GM10248 (cell line): ENCODE results near the gene POLR2B.

Source experiments
- CTCF ChIA-PET: fragments of 300-600 bp; sonication (Branson Sonifier 250); formaldehyde crosslinking; extraction: SDS; loops from one replicate; lab custom pipeline; 2021; ENCODE audit warnings: antibody characterized with exemption; lab: Yijun Ruan, JAX
- POLR2A ChIA-PET: fragments of 350-650 bp; sonication (Branson Sonifier 250); formaldehyde crosslinking; extraction: SDS; loops from one replicate; lab custom pipeline; 2020; ENCODE audit warnings: antibody characterized with exemption; lab: Yijun Ruan, JAX
- DNase-seq: peaks from one replicate; pipeline ENCODE4 v3.0.0; 2012; ENCODE audit errors: extremely low spot score
- TF ChIP-seq, protein P1 (sequence below): IDR thresholded peaks from 2 replicates; pipeline ENCODE4 v1.5.1; 2012; ENCODE audit warnings: mild to moderate bottlenecking, low read depth; ENCODE audit errors: extremely low read depth, missing control alignments, control extremely low read depth

POLR2B gene

DNA sequence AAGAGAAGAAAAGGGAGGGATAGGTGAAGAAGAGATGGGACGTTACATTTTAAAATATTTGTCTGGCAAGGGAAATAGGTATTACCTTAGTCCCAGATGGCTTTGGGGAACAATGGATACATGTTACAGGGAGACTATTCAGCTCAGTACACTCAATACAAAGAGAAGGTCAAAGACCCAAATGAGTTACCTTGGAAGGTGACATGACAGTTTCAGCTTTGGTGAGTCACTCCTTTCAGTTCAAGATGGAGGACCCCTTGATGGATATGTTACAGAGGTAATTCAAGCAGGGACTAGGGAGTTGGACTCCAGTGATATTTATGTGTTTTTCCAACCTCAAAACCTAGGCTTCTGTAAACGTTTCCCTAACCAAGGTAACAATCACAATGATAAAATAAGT, 6.3 kb upstream of the POLR2B start:
- ChIA-PET CTCF (interaction anchor here (1.0 kb wide), 1 partner anchor 12 kb away, joined by 3 read pairs; no protein-coding TSS in a partner anchor), POLR2A (no interaction called here)
- DNase-seq = no peak
- TF ChIP-seq, protein P1, sequence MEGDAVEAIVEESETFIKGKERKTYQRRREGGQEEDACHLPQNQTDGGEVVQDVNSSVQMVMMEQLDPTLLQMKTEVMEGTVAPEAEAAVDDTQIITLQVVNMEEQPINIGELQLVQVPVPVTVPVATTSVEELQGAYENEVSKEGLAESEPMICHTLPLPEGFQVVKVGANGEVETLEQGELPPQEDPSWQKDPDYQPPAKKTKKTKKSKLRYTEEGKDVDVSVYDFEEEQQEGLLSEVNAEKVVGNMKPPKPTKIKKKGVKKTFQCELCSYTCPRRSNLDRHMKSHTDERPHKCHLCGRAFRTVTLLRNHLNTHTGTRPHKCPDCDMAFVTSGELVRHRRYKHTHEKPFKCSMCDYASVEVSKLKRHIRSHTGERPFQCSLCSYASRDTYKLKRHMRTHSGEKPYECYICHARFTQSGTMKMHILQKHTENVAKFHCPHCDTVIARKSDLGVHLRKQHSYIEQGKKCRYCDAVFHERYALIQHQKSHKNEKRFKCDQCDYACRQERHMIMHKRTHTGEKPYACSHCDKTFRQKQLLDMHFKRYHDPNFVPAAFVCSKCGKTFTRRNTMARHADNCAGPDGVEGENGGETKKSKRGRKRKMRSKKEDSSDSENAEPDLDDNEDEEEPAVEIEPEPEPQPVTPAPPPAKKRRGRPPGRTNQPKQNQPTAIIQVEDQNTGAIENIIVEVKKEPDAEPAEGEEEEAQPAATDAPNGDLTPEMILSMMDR = no peak

DNA sequence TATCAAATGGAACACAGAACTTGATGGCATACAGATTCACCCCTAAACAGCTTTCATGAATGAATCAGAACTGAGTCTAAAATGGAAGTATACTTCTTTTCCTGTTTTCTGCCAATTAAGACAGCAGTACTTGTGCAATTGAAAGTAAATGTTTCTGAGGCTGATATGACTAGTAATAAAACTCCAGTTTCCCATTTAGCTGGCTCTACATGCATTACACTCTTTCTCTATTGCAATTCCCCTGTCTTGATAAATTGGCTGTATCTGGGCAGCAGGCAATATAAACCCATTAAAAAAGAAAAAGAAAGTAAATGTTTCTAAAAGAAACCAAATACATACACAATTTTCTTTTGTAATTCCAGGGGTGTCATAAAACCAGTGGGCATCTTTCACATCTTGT, 5.9 kb upstream of the POLR2B start:
- POLR2A ChIA-PET = no interaction called here
- no peak for DNase-seq
- TF ChIP-seq, protein P1 = no peak
- CTCF ChIA-PET = interaction anchor here (0.7 to 1.0 kb wide), 2 partner anchors 11 to 13 kb away, joined by 3 read pairs; no protein-coding TSS in a partner anchor

DNA sequence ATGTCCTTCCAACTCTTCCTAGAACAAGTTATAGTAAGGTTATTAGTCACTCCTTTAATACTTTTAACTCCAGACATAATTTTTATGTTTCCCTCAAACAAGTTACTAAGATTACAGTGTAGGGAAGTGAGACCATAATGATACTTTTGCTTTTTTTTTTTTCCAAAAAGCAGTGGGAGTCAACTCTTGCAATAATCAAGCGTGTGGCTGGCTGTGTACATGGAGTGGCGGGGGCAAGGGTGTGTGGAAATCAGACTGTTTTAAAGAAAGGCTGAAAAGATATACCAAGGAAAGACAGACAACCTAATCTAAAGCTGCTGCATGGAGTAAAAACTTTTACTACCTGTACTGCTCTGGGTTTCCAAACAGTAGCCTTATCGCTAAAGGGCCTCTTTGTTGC, 5.4 kb upstream of the POLR2B start:
- TF ChIP-seq, protein P1 = no peak
- ChIA-PET CTCF (interaction anchor here (0.7 to 1.2 kb wide), 2 partner anchors 11 to 12 kb away, joined by 3 read pairs; no protein-coding TSS in a partner anchor), POLR2A (no interaction called here)
- DNase-seq = no peak

DNA sequence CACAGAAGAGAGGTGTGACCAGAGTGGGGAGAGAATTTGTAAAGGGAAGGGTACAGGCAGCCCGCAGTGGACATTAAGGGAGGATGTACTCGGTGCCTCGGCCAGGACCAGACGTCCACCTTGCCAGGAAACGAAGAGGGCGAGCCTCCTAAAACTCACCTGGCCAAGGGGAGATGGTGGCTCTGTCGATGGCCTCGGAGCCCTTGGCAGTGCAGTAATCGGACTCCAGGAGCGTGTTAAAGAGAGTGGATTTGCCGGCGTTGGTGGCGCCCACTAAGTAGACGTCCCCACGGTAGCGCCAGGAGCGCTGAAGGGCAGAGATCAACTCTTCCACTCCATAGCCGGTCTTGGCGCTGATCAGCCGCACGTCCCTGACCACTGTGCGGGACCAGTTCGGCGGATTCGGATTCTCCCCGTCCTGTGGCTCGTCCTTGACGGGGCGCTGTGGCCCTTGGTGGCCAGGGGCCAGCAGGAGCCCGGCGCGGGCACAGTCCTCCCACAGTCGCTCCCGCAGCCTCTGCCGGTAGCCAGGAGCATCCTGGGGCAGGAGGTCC, 2.3 kb upstream of the POLR2B start:
- peak; percentile 21 for DNase-seq
- ChIA-PET POLR2A (interaction anchor here (2.8 kb wide), 1 partner anchor 68 kb away, joined by 25 read pairs; the partner anchor contains the start of gene REST), CTCF (interaction anchor here (1.2 to 4.4 kb wide), 6 partner anchors 10 to 1028 kb away, joined by 3 to 26 read pairs (median 6); partner anchors contain the start of genes CEP135 and REST)
- TF ChIP-seq, protein P1 = no peak

DNA sequence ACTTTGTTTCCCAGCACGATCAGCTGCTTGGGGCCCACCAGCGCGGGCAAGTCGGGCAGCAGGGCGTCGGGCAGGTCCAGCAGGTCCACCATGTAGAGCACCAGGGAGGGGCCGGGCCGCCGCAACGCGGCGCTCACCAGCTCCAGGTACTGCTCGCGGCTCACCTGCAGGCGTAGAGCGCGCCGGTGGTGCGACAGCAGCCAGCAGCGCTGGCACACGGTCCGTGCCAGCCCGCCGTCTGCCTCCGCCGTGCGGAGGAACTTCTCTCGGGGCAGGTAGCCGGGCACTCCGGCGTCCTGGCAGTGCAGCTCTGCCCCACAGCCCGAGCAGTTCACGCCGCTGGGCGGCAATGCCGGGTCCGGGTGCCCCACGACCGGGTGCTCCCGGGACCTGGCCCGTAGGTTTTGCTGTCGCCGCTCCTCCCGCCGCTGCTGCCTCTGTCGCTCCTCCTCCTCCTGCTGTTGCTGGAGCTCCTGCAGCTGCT, 1.8 kb upstream of the POLR2B start:
- peak; percentile 59 for DNase-seq
- TF ChIP-seq, protein P1 = peak; percentile 5
- ChIA-PET CTCF (interaction anchor here (0.7 to 4.4 kb wide), 10 partner anchors 10 to 1028 kb away, joined by 3 to 26 read pairs (median 4); partner anchors contain the start of genes CEP135, PAICS and REST), POLR2A (interaction anchor here (0.5 to 2.8 kb wide), 9 partner anchors 11 to 930 kb away, joined by 3 to 25 read pairs (median 5); partner anchors contain the start of genes PAICS, PPAT and REST)

DNA sequence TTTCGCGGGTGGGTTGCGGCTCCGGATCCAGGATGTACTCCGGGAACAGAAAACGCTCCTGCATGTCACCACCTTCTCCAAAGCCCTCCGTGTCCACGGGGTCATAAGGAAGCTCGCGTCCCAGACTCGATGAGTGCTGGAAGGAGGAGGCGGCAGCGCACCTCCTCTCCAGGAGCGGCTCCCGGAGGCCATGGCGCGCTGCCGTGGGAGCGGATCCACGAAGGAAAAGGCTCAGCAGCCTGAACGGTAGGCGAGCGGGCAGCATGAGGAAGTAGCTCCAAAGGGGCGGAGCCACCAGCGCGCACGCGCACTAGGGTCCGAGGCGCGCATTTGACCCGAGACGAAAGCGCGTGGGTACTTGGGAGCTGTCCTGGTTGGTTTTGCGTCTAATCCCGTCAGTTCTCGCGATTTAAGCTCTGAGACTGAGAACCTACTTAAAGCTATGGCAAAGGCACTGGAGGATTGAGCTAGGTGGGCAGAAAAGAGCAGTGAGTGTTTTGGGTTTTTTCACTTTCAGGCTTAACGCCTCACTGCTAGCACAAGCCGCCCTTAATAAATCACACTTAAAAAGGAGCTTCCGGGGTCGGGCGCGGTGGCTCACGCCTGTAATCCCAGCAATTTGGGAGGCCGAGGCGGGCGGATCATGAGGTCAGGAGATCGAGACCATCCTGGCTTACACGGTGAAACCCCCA, 1.2 kb upstream of the POLR2B start, which contains the start of gene NOA1:
Gene NOA1, minus strand, starts transcription at position 286 of the 692 bp plus-strand sequence. Its CDS starts 21 bp downstream, at position 265.
- CTCF ChIA-PET = interaction anchor here (0.7 to 4.4 kb wide), 10 partner anchors 11 to 542 kb away, joined by 3 to 26 read pairs (median 4); partner anchors contain the start of genes PAICS and REST
- TF ChIP-seq, protein P1 = no peak
- POLR2A ChIA-PET = interaction anchor here (0.5 to 2.8 kb wide), 12 partner anchors 10 to 1028 kb away, joined by 3 to 25 read pairs (median 5); partner anchors contain the start of genes CEP135, PAICS, PPAT and REST
- peak; percentile 94 for DNase-seq
